CD14-positive monocyte (primary cell): ENCODE results near the gene CYP27B1. TPM values are rescaled to one million over a fixed set of nuclear protein-coding genes. Genes with fewer than 3 reads are reported as not detected.

Source experiments
- DNase-seq, 3 donors: peaks; one replicate each; pipeline ENCODE4 v3.0.0-alpha.2; 2011 to 2022
- H2AFZ ChIP-seq: 2 replicates; pipeline ENCODE4 v1.6.0; 2012; ENCODE audit warnings: mild to moderate bottlenecking, low read depth, low read length, inconsistent platforms; ENCODE audit not compliant: insufficient read depth, poor library complexity, severe bottlenecking
- H3K27ac ChIP-seq, 2 donors: 1 replicate in 1 of 2; 2 replicates in 1 of 2; pipeline ENCODE4 v1.5.1; 2012 to 2013; ENCODE audit warnings: low read length in 2 of 2, control low read depth in 1 of 2, inconsistent platforms in 1 of 2, low read depth in 1 of 2, mild to moderate bottlenecking in 1 of 2
- H3K27me3 ChIP-seq, 2 donors: one replicate each; pipeline versions ENCODE4 v1.6.0 to v1.6.1; 2011 to 2013; ENCODE audit warnings: low read length in 2 of 2; ENCODE audit not compliant: control insufficient read depth in 2 of 2, insufficient read depth in 2 of 2
- H3K36me3 ChIP-seq, 2 donors: replicated peaks in 1 of 2; 1 replicate in 1 of 2; 2 replicates in 1 of 2; pipeline versions ENCODE4 v1.5.1 to v1.6.1; 2012 to 2013; ENCODE audit warnings: low read length in 2 of 2, control low read depth in 1 of 2, inconsistent platforms in 1 of 2, mild to moderate bottlenecking in 1 of 2; ENCODE audit not compliant: insufficient read depth in 2 of 2, control insufficient read depth in 1 of 2
- H3K4me1 ChIP-seq, 2 donors: 1 replicate in 1 of 2; 2 replicates in 1 of 2; pipeline versions ENCODE4 v1.5.1 to v1.6.1; 2012 to 2013; ENCODE audit warnings: low read length in 2 of 2, control low read depth in 1 of 2, inconsistent platforms in 1 of 2, mild to moderate bottlenecking in 1 of 2, moderate library complexity in 1 of 2; ENCODE audit not compliant: insufficient read depth in 2 of 2, control insufficient read depth in 1 of 2
- H3K4me2 ChIP-seq: replicated peaks from 2 replicates; pipeline ENCODE3; 2012; ENCODE audit warnings: low read length, moderate library complexity, mild to moderate bottlenecking; ENCODE audit not compliant: poor library complexity, severe bottlenecking; ENCODE audit errors: extremely low read depth
- H3K4me3 ChIP-seq, 3 experiments: fragments of 200-600 bp in 1 of 3; sonication (generic) in 1 of 3; replicated peaks in 1 of 3; 1 replicate in 2 of 3; 2 replicates in 1 of 3; pipeline ENCODE4 v1.5.1; 2011 to 2013; ENCODE audit warnings: low read length in 3 of 3, mild to moderate bottlenecking in 3 of 3, control low read depth in 2 of 3, low read depth in 2 of 3, inconsistent platforms in 1 of 3, moderate library complexity in 1 of 3
- H3K79me2 ChIP-seq: 2 replicates; pipeline ENCODE4 v1.6.0; 2012; ENCODE audit warnings: mild to moderate bottlenecking, control low read depth, inconsistent platforms, low read length, moderate library complexity; ENCODE audit not compliant: insufficient read depth
- H3K9ac ChIP-seq: 2 replicates; pipeline ENCODE4 v1.6.0; 2017; ENCODE audit warnings: low read length, mild to moderate bottlenecking; ENCODE audit not compliant: insufficient read depth, poor library complexity, severe bottlenecking
- H3K9me3 ChIP-seq, 2 donors: replicated peaks in 1 of 2; 1 replicate in 1 of 2; 2 replicates in 1 of 2; pipeline versions ENCODE4 v1.5.1 to v1.6.1; 2012 to 2013; ENCODE audit warnings: low read length in 2 of 2, control low read depth in 1 of 2; ENCODE audit not compliant: control insufficient read depth in 1 of 2, insufficient read depth in 1 of 2
- H4K20me1 ChIP-seq: 2 replicates; pipeline ENCODE4 v1.6.0; 2012; ENCODE audit warnings: mild to moderate bottlenecking, low read length, control low read depth, moderate library complexity; ENCODE audit not compliant: insufficient read depth
- H3K27ac Mint-ChIP-seq, 7 donors: one replicate each; pipeline ENCODE4 v1.8.0; 2020; ENCODE audit warnings: mild to moderate bottlenecking in 7 of 7, mixed read lengths in 7 of 7, moderate library complexity in 6 of 7, inconsistent platforms in 2 of 7
- H3K27me3 Mint-ChIP-seq, 3 donors: one replicate each; pipeline ENCODE4 v1.8.0; 2021 to 2022; ENCODE audit warnings: low read depth in 3 of 3, mild to moderate bottlenecking in 3 of 3, mixed read lengths in 3 of 3, moderate library complexity in 3 of 3, inconsistent platforms in 1 of 3
- H3K36me3 Mint-ChIP-seq, 2 donors: one replicate each; pipeline ENCODE4 v1.8.0; 2020; ENCODE audit warnings: mixed read lengths in 2 of 2, inconsistent platforms in 1 of 2, mild to moderate bottlenecking in 1 of 2
- H3K4me1 Mint-ChIP-seq: one replicate; pipeline ENCODE4 v1.8.0; 2020; ENCODE audit warnings: mild to moderate bottlenecking, mixed read lengths
- H3K4me3 Mint-ChIP-seq, 2 donors: one replicate each; pipeline ENCODE4 v1.8.0; 2020; ENCODE audit warnings: mild to moderate bottlenecking in 2 of 2, mixed read lengths in 2 of 2, moderate library complexity in 1 of 2
- H3K9me3 Mint-ChIP-seq, 7 donors: one replicate each; pipeline ENCODE4 v1.8.0; 2020 to 2022; ENCODE audit warnings: mixed read lengths in 7 of 7, mild to moderate bottlenecking in 6 of 7, moderate library complexity in 6 of 7, inconsistent platforms in 2 of 7
- CTCF ChIP-seq: fragments of 200-600 bp; IDR thresholded peaks from one replicate; pipeline ENCODE4 v1.8.0; 2022; ENCODE audit warnings: antibody characterized with exemption, mild to moderate bottlenecking
- WGBS: methylation state at CpG from one replicate; pipeline ENCODE4 v1.1.5; 2013; ENCODE audit warnings: missing lambda C conversion rate; ENCODE audit not compliant: insufficient coverage; 5-methylcytosine and 5-hydroxymethylcytosine counted together
- intact Hi-C, 2 donors: fragments of 100-400 bp; cut with micrococcal nuclease; formaldehyde crosslinking; loops; one replicate each; pipeline versions ENCODE4 v1.15.0 to v1.15.1; 2023
- polyA plus RNA-seq, 3 donors: library from polyadenylated mRNA; depleted of rRNA in 1 of 3; unstranded in 2 of 3; stranded (reverse) in 1 of 3; fragments of 300-500 nt in 2 of 3; fragments of >200 nt in 1 of 3; fragmentation: Illumina TruSeq in 2 of 3; gene quantifications; 1 replicate in 2 of 3; 2 replicates in 1 of 3; pipeline ENCODE4 v1.2.3, GENCODE V29; 2012 to 2021

The CYP27B1 gene
- polyA plus RNA-seq, 3 donors, result 0.81 TPM; not detected in 2

GRCh38 chr12:57729321-57729844 lies 37.5 kb downstream of the CYP27B1 start:
- Histone ChIP-seq H3K9me3 (peaks cover 0 to 14% of the 10 kb centered on the region in 2 donors), H3K4me3 (no peak overlapping the region), H4K20me1 (no peaks in the 10 kb centered on the region), H3K9ac (no peak overlapping the region), H3K27me3 (no peaks in the 10 kb centered on the region), H3K27ac (no peak overlapping the region), H2AFZ (no peak overlapping the region), H3K4me2 (no peak overlapping the region), H3K36me3 (peaks cover 70 to 77% of the 10 kb centered on the region in 2 donors), H3K79me2 (no peaks in the 10 kb centered on the region), H3K4me1 (no peaks in the 10 kb centered on the region)
- no CpG with 5 or more reads among the region's 5 CpGs for WGBS
- peaks cover 0 to 2% (median 1%) of the 10 kb centered on the region in 3 donors for H3K27me3 Mint-ChIP-seq
- intact Hi-C loops, result no loop called here
- peaks cover 62 to 78% of the 10 kb centered on the region in 2 donors for H3K36me3 Mint-ChIP-seq
- TF ChIP-seq CTCF, result no peak
- peak overlapping the region in 2 of 7 donors; percentile 11 to 73 for H3K27ac Mint-ChIP-seq
- peaks cover 0 to 15% (median 12%) of the 10 kb centered on the region in 7 donors for H3K9me3 Mint-ChIP-seq
- H3K4me3 Mint-ChIP-seq, result no peak overlapping the region
- peaks cover 3% of the 10 kb centered on the region for H3K4me1 Mint-ChIP-seq
- DNase-seq, result no peak

- no peak for TF ChIP-seq CTCF
- Histone ChIP-seq H3K4me1 (no peaks in the 10 kb centered on the region), H3K27ac (no peak overlapping the region), H2AFZ (no peak overlapping the region), H3K4me3 (no peak overlapping the region), H4K20me1 (no peaks in the 10 kb centered on the region), H3K9me3 (peaks cover 0 to 14% of the 10 kb centered on the region in 2 donors), H3K4me2 (no peak overlapping the region), H3K9ac (no peak overlapping the region), H3K36me3 (peaks cover 54 to 62% of the 10 kb centered on the region in 2 donors), H3K27me3 (no peaks in the 10 kb centered on the region), H3K79me2 (no peaks in the 10 kb centered on the region)
- H3K27ac Mint-ChIP-seq, result peak overlapping the region in 3 of 7 donors; percentile 2 to 73 (median 3)
- H3K9me3 Mint-ChIP-seq, result peaks cover 0 to 15% (median 12%) of the 10 kb centered on the region in 7 donors
- peaks cover 0 to 2% (median 1%) of the 10 kb centered on the region in 3 donors for H3K27me3 Mint-ChIP-seq
- 97% methylated on average over 14 of the region's 21 CpGs for WGBS
- DNase-seq, result no peak
- H3K4me3 Mint-ChIP-seq, result no peak overlapping the region
- intact Hi-C loops, result no loop called here
- peaks cover 3% of the 10 kb centered on the region for H3K4me1 Mint-ChIP-seq
- H3K36me3 Mint-ChIP-seq, result peaks cover 48 to 63% of the 10 kb centered on the region in 2 donors
Measured at GRCh38 chr12:57727758-57728395, 39.0 kb downstream of the CYP27B1 start.
